ENCODE measurements around the gene ZNF784. TPM values are rescaled to one million over a fixed set of nuclear protein-coding genes. Genes with fewer than 3 reads are reported as not detected.

ZNF784 gene
- total and polyA plus RNA-seq, 4 donors, result 0.79 to 6.0 (median 3.8) TPM

- TF ChIP-seq SP1 (IDR thresholded peaks at IDR 0.05) (no peak), GABPA (IDR thresholded peaks at IDR 0.05 in 1 of 2, conservative IDR thresholded peaks at IDR 0.05 in 1 of 2) (no peak), FOXA1 (IDR thresholded peaks at IDR 0.05) (no peak), JUND (IDR thresholded peaks at IDR 0.05) (no peak), RXRA (IDR thresholded peaks at IDR 0.05) (no peak), MAX (IDR thresholded peaks at IDR 0.05) (no peak), HNF4G (IDR thresholded peaks at IDR 0.05) (no peak), EGR1 (IDR thresholded peaks at IDR 0.05; ENCODE audit: low read depth in 2 of 2) (no peak), HNF4A (conservative IDR thresholded peaks at IDR 0.05) (no peak), YY1 (IDR thresholded peaks at IDR 0.05) (no peak), FOXA2 (IDR thresholded peaks at IDR 0.05) (no peak), RAD21 (IDR thresholded peaks at IDR 0.05) (no peak), TAF1 (conservative IDR thresholded peaks at IDR 0.05) (no peak), NR2F2 (IDR thresholded peaks at IDR 0.05) (no peak)
- TF ChIP-seq, protein P1, sequence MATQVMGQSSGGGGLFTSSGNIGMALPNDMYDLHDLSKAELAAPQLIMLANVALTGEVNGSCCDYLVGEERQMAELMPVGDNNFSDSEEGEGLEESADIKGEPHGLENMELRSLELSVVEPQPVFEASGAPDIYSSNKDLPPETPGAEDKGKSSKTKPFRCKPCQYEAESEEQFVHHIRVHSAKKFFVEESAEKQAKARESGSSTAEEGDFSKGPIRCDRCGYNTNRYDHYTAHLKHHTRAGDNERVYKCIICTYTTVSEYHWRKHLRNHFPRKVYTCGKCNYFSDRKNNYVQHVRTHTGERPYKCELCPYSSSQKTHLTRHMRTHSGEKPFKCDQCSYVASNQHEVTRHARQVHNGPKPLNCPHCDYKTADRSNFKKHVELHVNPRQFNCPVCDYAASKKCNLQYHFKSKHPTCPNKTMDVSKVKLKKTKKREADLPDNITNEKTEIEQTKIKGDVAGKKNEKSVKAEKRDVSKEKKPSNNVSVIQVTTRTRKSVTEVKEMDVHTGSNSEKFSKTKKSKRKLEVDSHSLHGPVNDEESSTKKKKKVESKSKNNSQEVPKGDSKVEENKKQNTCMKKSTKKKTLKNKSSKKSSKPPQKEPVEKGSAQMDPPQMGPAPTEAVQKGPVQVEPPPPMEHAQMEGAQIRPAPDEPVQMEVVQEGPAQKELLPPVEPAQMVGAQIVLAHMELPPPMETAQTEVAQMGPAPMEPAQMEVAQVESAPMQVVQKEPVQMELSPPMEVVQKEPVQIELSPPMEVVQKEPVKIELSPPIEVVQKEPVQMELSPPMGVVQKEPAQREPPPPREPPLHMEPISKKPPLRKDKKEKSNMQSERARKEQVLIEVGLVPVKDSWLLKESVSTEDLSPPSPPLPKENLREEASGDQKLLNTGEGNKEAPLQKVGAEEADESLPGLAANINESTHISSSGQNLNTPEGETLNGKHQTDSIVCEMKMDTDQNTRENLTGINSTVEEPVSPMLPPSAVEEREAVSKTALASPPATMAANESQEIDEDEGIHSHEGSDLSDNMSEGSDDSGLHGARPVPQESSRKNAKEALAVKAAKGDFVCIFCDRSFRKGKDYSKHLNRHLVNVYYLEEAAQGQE (IDR thresholded peaks at IDR 0.05), result no peak
- TF ChIP-seq, protein P2, sequence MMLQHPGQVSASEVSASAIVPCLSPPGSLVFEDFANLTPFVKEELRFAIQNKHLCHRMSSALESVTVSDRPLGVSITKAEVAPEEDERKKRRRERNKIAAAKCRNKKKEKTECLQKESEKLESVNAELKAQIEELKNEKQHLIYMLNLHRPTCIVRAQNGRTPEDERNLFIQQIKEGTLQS (IDR thresholded peaks at IDR 0.05), result no peak
- TF ChIP-seq, protein P3, sequence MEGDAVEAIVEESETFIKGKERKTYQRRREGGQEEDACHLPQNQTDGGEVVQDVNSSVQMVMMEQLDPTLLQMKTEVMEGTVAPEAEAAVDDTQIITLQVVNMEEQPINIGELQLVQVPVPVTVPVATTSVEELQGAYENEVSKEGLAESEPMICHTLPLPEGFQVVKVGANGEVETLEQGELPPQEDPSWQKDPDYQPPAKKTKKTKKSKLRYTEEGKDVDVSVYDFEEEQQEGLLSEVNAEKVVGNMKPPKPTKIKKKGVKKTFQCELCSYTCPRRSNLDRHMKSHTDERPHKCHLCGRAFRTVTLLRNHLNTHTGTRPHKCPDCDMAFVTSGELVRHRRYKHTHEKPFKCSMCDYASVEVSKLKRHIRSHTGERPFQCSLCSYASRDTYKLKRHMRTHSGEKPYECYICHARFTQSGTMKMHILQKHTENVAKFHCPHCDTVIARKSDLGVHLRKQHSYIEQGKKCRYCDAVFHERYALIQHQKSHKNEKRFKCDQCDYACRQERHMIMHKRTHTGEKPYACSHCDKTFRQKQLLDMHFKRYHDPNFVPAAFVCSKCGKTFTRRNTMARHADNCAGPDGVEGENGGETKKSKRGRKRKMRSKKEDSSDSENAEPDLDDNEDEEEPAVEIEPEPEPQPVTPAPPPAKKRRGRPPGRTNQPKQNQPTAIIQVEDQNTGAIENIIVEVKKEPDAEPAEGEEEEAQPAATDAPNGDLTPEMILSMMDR (IDR thresholded peaks at IDR 0.05; ENCODE audit: low read depth, low read length, missing input control), result no peak
- TF ChIP-seq, protein P4, sequence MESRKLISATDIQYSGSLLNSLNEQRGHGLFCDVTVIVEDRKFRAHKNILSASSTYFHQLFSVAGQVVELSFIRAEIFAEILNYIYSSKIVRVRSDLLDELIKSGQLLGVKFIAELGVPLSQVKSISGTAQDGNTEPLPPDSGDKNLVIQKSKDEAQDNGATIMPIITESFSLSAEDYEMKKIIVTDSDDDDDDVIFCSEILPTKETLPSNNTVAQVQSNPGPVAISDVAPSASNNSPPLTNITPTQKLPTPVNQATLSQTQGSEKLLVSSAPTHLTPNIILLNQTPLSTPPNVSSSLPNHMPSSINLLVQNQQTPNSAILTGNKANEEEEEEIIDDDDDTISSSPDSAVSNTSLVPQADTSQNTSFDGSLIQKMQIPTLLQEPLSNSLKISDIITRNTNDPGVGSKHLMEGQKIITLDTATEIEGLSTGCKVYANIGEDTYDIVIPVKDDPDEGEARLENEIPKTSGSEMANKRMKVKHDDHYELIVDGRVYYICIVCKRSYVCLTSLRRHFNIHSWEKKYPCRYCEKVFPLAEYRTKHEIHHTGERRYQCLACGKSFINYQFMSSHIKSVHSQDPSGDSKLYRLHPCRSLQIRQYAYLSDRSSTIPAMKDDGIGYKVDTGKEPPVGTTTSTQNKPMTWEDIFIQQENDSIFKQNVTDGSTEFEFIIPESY (IDR thresholded peaks at IDR 0.05), result no peak
- DNase-seq (ENCODE audit: low spot score), result no peak
- Histone ChIP-seq H3K9me3 (ENCODE audit: control insufficient read depth in 4 of 4, low read length in 3 of 4) (no peaks in the 10 kb centered on the region), H3K27ac (ENCODE audit: low read depth in 1 of 2, low read length in 2 of 2) (no peak overlapping the region), H3K27me3 (ENCODE audit: control insufficient read depth in 4 of 4, insufficient read depth in 4 of 4, low read length in 3 of 4) (no peaks in the 10 kb centered on the region), H3K36me3 (ENCODE audit: control insufficient read depth in 4 of 4, insufficient read depth in 3 of 4, low read depth in 1 of 4, low read length in 3 of 4) (peaks cover 0 to 20% (median 15%) of the 10 kb centered on the region in 4 donors), H3K4me3 (ENCODE audit: low read depth in 1 of 3, low read length in 3 of 3) (no peak overlapping the region), H3K9ac (ENCODE audit: low read depth in 1 of 2, low read length in 2 of 2) (no peak overlapping the region), H3K4me1 (ENCODE audit: control insufficient read depth in 4 of 4, insufficient read depth in 4 of 4, low read length in 3 of 4) (no peaks in the 10 kb centered on the region)
- 86% methylated on average over 7 of the region's 7 CpGs for WGBS
Observed at GRCh38 chr19:55618426-55618825, 5.9 kb downstream of the ZNF784 start.
